H9 (cell line): ENCODE results near the gene TMEM183A. TPM values are rescaled to one million over a fixed set of nuclear protein-coding genes. Genes with fewer than 3 reads are reported as not detected.

ENCODE experiments used
- DNase-seq: peaks from one replicate; pipeline ENCODE4 v3.0.0-alpha.2; 2017
- H2AFZ ChIP-seq: one replicate; pipeline ENCODE4 v1.6.1; 2013; ENCODE audit warnings: mild to moderate bottlenecking, low read length, control low read depth, moderate library complexity
- H2AK5ac ChIP-seq: 2 replicates; pipeline ENCODE4 v1.6.1; 2013; ENCODE audit warnings: low read length, control low read depth, mixed read lengths; ENCODE audit not compliant: insufficient read length
- H2BK120ac ChIP-seq: one replicate; pipeline ENCODE4 v1.6.1; 2013; ENCODE audit warnings: low read depth, mild to moderate bottlenecking, low read length, control low read depth, inconsistent platforms; ENCODE audit not compliant: poor library complexity, severe bottlenecking
- H2BK12ac ChIP-seq: 2 replicates; pipeline ENCODE4 v1.6.1; 2013; ENCODE audit warnings: low read length, control low read depth, mixed read lengths, low read depth; ENCODE audit not compliant: insufficient read length
- H2BK15ac ChIP-seq: 2 replicates; pipeline ENCODE4 v1.6.1; 2013; ENCODE audit warnings: low read depth, low read length, control low read depth
- H2BK20ac ChIP-seq: one replicate; pipeline ENCODE4 v1.6.1; 2013; ENCODE audit warnings: low read depth, mild to moderate bottlenecking, low read length, control low read depth, inconsistent platforms; ENCODE audit not compliant: poor library complexity, severe bottlenecking
- H2BK5ac ChIP-seq: 2 replicates; pipeline ENCODE4 v1.6.1; 2013; ENCODE audit warnings: low read length, control low read depth, mixed read lengths; ENCODE audit not compliant: insufficient read length
- H3K14ac ChIP-seq: 2 replicates; pipeline ENCODE4 v1.6.1; 2013; ENCODE audit warnings: low read length, control low read depth; ENCODE audit not compliant: insufficient read depth
- H3K18ac ChIP-seq: 2 replicates; pipeline ENCODE4 v1.6.1; 2013; ENCODE audit warnings: low read depth, mild to moderate bottlenecking, mixed read lengths, low read length, control low read depth; ENCODE audit not compliant: insufficient read length
- H3K23ac ChIP-seq: 2 replicates; pipeline ENCODE4 v1.6.1; 2013; ENCODE audit warnings: low read length, control low read depth, mixed read lengths, low read depth; ENCODE audit not compliant: insufficient read length
- H3K23me2 ChIP-seq: 2 replicates; pipeline ENCODE4 v1.6.1; 2013; ENCODE audit warnings: low read depth, mild to moderate bottlenecking, mixed read lengths, low read length, control low read depth; ENCODE audit not compliant: insufficient read length, poor library complexity, severe bottlenecking
- H3K27ac ChIP-seq: 2 replicates; pipeline ENCODE4 v1.5.1; 2013; ENCODE audit warnings: low read length, control low read depth, mixed read lengths, low read depth; ENCODE audit not compliant: insufficient read length
- H3K27me3 ChIP-seq: 2 replicates; pipeline ENCODE4 v1.6.1; 2013; ENCODE audit warnings: low read length, control low read depth, inconsistent platforms; ENCODE audit not compliant: insufficient read depth
- H3K4ac ChIP-seq: 2 replicates; pipeline ENCODE4 v1.6.1; 2013; ENCODE audit warnings: low read depth, mild to moderate bottlenecking, control low read depth, inconsistent platforms, low read length, moderate library complexity
- H3K4me1 ChIP-seq: 2 replicates; pipeline ENCODE4 v1.6.1; 2013; ENCODE audit warnings: low read length, control low read depth, inconsistent platforms; ENCODE audit not compliant: insufficient read depth
- H3K4me2 ChIP-seq: 2 replicates; pipeline ENCODE4 v1.6.1; 2013; ENCODE audit warnings: low read length, control low read depth, mixed read lengths; ENCODE audit not compliant: insufficient read length, insufficient read depth
- H3K56ac ChIP-seq: 2 replicates; pipeline ENCODE4 v1.6.1; 2013; ENCODE audit warnings: low read depth, mild to moderate bottlenecking, mixed read lengths, low read length, control low read depth; ENCODE audit not compliant: insufficient read length
- H3K79me1 ChIP-seq: 2 replicates; pipeline ENCODE4 v1.6.1; 2013; ENCODE audit warnings: low read depth, mild to moderate bottlenecking, moderate library complexity, low read length, control low read depth, inconsistent platforms; ENCODE audit not compliant: insufficient read depth, poor library complexity, severe bottlenecking
- H3K79me2 ChIP-seq: 2 replicates; pipeline ENCODE4 v1.6.1; 2013; ENCODE audit warnings: low read length, control low read depth, inconsistent platforms; ENCODE audit not compliant: insufficient read depth
- H3K9ac ChIP-seq: 2 replicates; pipeline ENCODE4 v1.6.1; 2013; ENCODE audit warnings: low read length, control low read depth, mixed read lengths; ENCODE audit not compliant: insufficient read length; ENCODE audit errors: extremely low read depth
- H3K9me3 ChIP-seq: one replicate; pipeline ENCODE4 v1.6.1; 2013; ENCODE audit warnings: low read depth, low read length, inconsistent platforms; ENCODE audit not compliant: control insufficient read depth
- H3T11ph ChIP-seq: one replicate; pipeline ENCODE4 v1.6.1; 2013; ENCODE audit warnings: mild to moderate bottlenecking, low read length, control low read depth, inconsistent platforms
- H4K20me1 ChIP-seq: one replicate; pipeline ENCODE4 v1.6.1; 2013; ENCODE audit not compliant: control insufficient read depth, insufficient read length, insufficient read depth
- H4K5ac ChIP-seq: 2 replicates; pipeline ENCODE4 v1.6.1; 2013; ENCODE audit warnings: low read depth, mild to moderate bottlenecking, mixed read lengths, low read length, control low read depth; ENCODE audit not compliant: insufficient read length
- H4K8ac ChIP-seq: replicated peaks from 2 replicates; pipeline ENCODE4 v1.6.1; 2013; ENCODE audit warnings: low read length, control low read depth, mixed read lengths, low read depth; ENCODE audit not compliant: insufficient read length
- H4K91ac ChIP-seq: 2 replicates; pipeline ENCODE4 v1.6.1; 2013; ENCODE audit warnings: low read depth, mild to moderate bottlenecking, moderate library complexity, mixed read lengths, low read length, control low read depth; ENCODE audit not compliant: insufficient read length
- H3K27ac Mint-ChIP-seq, 3 experiments: 2 replicates in 2 of 3; 3 replicates in 1 of 3; pipeline ENCODE4 v1.8.0; 2020 to 2021; ENCODE audit warnings: mixed read lengths in 3 of 3, mild to moderate bottlenecking in 1 of 3, moderate library complexity in 1 of 3
- H3K27me3 Mint-ChIP-seq: 2 replicates; pipeline ENCODE4 v1.8.0; 2021; ENCODE audit warnings: low read depth, mild to moderate bottlenecking, moderate library complexity, mixed read lengths
- H3K36me3 Mint-ChIP-seq, 3 experiments: 2 replicates in 2 of 3; 3 replicates in 1 of 3; pipeline ENCODE4 v1.8.0; 2020 to 2021; ENCODE audit warnings: low read depth in 3 of 3, mixed read lengths in 3 of 3; ENCODE audit not compliant: insufficient read depth in 1 of 3
- H3K4me1 Mint-ChIP-seq, 2 experiments: 2 replicates each; pipeline ENCODE4 v1.8.0; 2020; ENCODE audit warnings: mixed read lengths in 2 of 2
- H3K4me3 Mint-ChIP-seq, 2 experiments: 2 replicates in 1 of 2; 3 replicates in 1 of 2; pipeline ENCODE4 v1.8.0; 2020 to 2021; ENCODE audit warnings: mild to moderate bottlenecking in 2 of 2, mixed read lengths in 2 of 2, moderate library complexity in 1 of 2
- H3K9me3 Mint-ChIP-seq, 2 experiments: 2 replicates in 1 of 2; 3 replicates in 1 of 2; pipeline ENCODE4 v1.8.0; 2020; ENCODE audit warnings: mild to moderate bottlenecking in 2 of 2, mixed read lengths in 2 of 2, moderate library complexity in 1 of 2
- WGBS: extraction: QIAGEN DNeasy Blood & Tissue Kit; methylation state at CpG from one replicate; pipeline ENCODE4 v1.1.7; 2013; ENCODE audit warnings: missing lambda C conversion rate, low lambda C conversion rate, mixed read lengths; ENCODE audit not compliant: insufficient read length; ENCODE audit errors: extremely low coverage; 5-methylcytosine and 5-hydroxymethylcytosine counted together
- total RNA-seq: library from RNA; stranded (reverse); gene quantifications from 2 replicates; pipeline ENCODE4 v1.2.1, GENCODE V29; 2021
- TF ChIP-seq, protein P1 (sequence below): fragments of 200-600 bp; sonication (generic); conservative IDR thresholded peaks from 3 replicates; pipeline ENCODE4 v1.8.0; 2021; ENCODE audit warnings: antibody characterized with exemption, mild to moderate bottlenecking

TMEM183A gene
- total RNA-seq, 1 experiment from 2014 or later: 93.4 TPM

DNA sequence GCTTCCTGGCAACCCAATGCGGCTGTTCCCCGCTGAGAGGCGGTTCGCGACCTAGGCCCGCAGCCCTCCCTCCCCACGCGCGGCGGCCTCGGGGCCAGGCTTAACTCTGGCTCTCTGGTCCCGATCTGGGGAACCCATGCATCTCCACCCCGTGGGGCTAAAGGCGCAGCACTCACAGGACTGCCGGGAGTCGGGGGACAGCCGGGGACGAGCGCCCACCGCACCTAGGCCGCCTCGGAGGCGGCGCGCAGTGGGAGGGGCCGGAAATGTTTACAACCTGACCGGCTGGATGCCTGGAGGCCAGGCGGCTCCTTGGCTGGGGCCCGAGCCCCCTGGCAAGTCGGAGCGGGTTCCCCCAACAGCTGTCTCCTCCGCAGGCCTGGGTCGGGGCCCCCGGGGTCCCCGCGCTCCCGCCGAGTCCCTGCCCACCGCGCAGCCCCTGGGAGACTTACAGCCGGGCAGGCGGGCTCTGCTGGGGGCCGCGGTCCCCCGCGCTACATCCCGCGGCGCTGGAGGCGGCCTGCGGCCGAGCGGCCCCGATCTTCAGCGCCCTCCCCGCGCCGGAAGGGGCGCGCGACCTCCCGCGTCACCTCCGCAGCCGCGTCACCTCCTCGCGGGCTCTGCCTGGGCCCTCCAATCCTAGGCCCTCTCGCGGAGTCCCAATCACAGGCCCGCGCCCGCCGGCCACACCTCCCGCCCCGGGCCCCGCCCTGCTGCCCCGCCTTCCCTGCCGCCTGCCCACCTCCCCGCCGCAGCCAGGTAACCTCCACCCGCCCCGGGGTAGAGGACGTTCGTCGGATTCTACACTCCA, 49.2 kb upstream of the TMEM183A start, which contains the start of gene ADIPOR1:
TSS of gene ADIPOR1 (minus strand) at position 580 of the 811 bp plus-strand sequence. CDS start 7,242 bp downstream, outside the sequence.
- Histone ChIP-seq H2BK12ac (no peak within 1 kb of the TSS), H4K91ac (no peak within 1 kb of the TSS), H3K23ac (no peak within 1 kb of the TSS), H3K79me2 (peaks cover 11% of the 10 kb centered on the region; the same call in 1 of the 2 replicates), H2AK5ac (no peak within 1 kb of the TSS), H3K79me1 (peaks cover 3% of the 10 kb centered on the region), H3K4me2 (peak within 1 kb of the TSS; percentile 75), H3K9ac (peak within 1 kb of the TSS; percentile 71), H2BK20ac (no peak within 1 kb of the TSS), H4K5ac (no peak within 1 kb of the TSS), H3K4ac (no peak within 1 kb of the TSS), H3T11ph (no peak within 1 kb of the TSS), H2BK120ac (no peak within 1 kb of the TSS), H3K9me3 (no peaks in the 10 kb centered on the region), H2AFZ (no peak within 1 kb of the TSS), H3K56ac (no peak within 1 kb of the TSS), H3K14ac (no peak within 1 kb of the TSS; the same call in 1 of the 2 replicates), H3K27me3 (no peaks in the 10 kb centered on the region), H3K27ac (no peak within 1 kb of the TSS), H2BK5ac (no peak within 1 kb of the TSS), H4K8ac (no peak within 1 kb of the TSS), H3K4me1 (no peaks in the 10 kb centered on the region), H2BK15ac (no peak within 1 kb of the TSS), H3K18ac (peak within 1 kb of the TSS; percentile 29), H3K23me2 (peaks cover 8% of the 10 kb centered on the region), H4K20me1 (no peaks in the 10 kb centered on the region)
- WGBS: no CpG with 5 or more reads among the region's 86 CpGs
- DNase-seq: peak; percentile 95
- no peaks in the 10 kb centered on the region for H3K9me3 Mint-ChIP-seq
- no peaks in the 10 kb centered on the region for H3K27me3 Mint-ChIP-seq
- TF ChIP-seq, protein P1, sequence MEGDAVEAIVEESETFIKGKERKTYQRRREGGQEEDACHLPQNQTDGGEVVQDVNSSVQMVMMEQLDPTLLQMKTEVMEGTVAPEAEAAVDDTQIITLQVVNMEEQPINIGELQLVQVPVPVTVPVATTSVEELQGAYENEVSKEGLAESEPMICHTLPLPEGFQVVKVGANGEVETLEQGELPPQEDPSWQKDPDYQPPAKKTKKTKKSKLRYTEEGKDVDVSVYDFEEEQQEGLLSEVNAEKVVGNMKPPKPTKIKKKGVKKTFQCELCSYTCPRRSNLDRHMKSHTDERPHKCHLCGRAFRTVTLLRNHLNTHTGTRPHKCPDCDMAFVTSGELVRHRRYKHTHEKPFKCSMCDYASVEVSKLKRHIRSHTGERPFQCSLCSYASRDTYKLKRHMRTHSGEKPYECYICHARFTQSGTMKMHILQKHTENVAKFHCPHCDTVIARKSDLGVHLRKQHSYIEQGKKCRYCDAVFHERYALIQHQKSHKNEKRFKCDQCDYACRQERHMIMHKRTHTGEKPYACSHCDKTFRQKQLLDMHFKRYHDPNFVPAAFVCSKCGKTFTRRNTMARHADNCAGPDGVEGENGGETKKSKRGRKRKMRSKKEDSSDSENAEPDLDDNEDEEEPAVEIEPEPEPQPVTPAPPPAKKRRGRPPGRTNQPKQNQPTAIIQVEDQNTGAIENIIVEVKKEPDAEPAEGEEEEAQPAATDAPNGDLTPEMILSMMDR: peak; percentile 31; the same call in 1 of the 3 replicates
- H3K36me3 Mint-ChIP-seq: peaks cover 0 to 8% (median 2%) of the 10 kb centered on the region in 3 experiments; a peak in 3 of 7 replicates
- peak within 1 kb of the TSS in 2 of 3 experiments; percentile 29 to 95; a peak in 3 of 7 replicates for H3K27ac Mint-ChIP-seq
- peaks cover 17 to 18% of the 10 kb centered on the region in 2 experiments for H3K4me1 Mint-ChIP-seq
- H3K4me3 Mint-ChIP-seq: peak within 1 kb of the TSS; percentile 81 to 92
